Measurements from ENCODE around the gene ATP1B2. TPM values are rescaled to one million over a fixed set of nuclear protein-coding genes. Genes with fewer than 3 reads are reported as not detected.
A peak's percentile ranks its signal among the peaks of the same experiment; 100 is the strongest.

ATP1B2 gene
- total and polyA plus RNA-seq, 9 of the 15 experiments (the other 6 are each of a cell fraction or from before 2014, with no cell fraction given): 0.23 to 6.0 (median 0.99) TPM

DNA sequence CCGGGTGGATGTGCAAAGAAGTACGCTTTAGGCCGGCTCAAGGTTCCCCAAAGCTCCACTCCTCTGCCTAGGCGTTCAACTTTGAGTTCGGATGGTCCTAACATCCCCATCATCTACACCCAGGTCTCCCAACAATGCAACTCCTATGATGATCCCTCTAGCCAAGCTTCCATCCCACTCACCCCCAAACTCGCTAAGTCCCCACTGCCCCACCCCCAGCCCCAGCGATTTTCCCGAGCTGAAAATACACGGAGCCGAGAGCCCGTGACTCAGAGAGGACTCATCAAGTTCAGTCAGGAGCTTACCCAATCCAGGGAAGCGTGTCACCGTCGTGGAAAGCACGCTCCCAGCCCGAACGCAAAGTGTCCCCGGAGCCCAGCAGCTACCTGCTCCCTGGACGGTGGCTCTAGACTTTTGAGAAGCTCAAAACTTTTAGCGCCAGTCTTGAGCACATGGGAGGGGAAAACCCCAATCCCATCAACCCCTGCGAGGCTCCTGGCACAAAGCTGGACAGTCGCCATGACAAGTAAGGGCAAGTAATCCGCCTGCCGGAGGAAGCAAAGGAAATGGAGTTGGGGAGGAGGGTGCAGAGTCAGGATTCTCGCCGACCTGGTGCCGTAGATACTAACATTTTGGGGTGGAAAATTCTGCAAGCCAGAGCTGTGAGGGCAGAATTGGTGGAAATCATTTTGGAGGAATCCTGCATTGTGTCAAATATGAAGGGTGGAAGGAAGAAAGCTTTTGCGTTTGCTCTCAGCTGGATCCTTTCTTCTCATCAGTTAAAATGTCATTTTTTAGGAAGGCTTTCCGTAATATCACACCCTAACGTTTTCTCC is 36.6 kb downstream of the ATP1B2 start, which contains the start of gene TP53 (continued):
- TF ChIP-seq SP1 (CRISPR knock-in tag; IDR thresholded peaks at IDR 0.05) (peak; percentile 74; the same call in 1 of the 2 replicates), HES1 (IDR thresholded peaks at IDR 0.05; ENCODE audit: low read depth) (no peak), NKRF (IDR thresholded peaks at IDR 0.05; ENCODE audit: borderline replicate concordance) (peak; percentile 70), TRIM24 (IDR thresholded peaks at IDR 0.05) (no peak), CEBPB (tag; IDR thresholded peaks at IDR 0.05) (no peak), BRCA1 (IDR thresholded peaks at IDR 0.05) (no peak), BRCA1 (CRISPR knock-in tag; IDR thresholded peaks at IDR 0.05) (no peak), HDAC6 (IDR thresholded peaks at IDR 0.05; ENCODE audit: low read depth, low read length) (no peak), JUNB (CRISPR knock-in tag; conservative IDR thresholded peaks at IDR 0.05) (no peak), NUFIP1 (IDR thresholded peaks at IDR 0.05; ENCODE audit: partially characterized antibody) (no peak), RBM34 (IDR thresholded peaks at IDR 0.05; ENCODE audit: borderline replicate concordance, insufficient read depth, low read length) (no peak), SIN3A (IDR thresholded peaks at IDR 0.05; ENCODE audit: borderline replicate concordance in 2 of 2, control insufficient read depth in 1 of 2, low read depth in 2 of 2, low read length in 2 of 2) (peak; percentile 76 to 81; a peak in 2 of 4 replicates), NCOA6 (IDR thresholded peaks at IDR 0.05) (no peak), HNRNPUL1 (IDR thresholded peaks at IDR 0.05; ENCODE audit: low read length) (no peak), TEAD1 (CRISPR knock-in tag; IDR thresholded peaks at IDR 0.05) (no peak; a peak in 2 of 4 replicates), FOSL1 (tag; conservative IDR thresholded peaks at IDR 0.05) (peak; percentile 84)
- TF ChIP-seq, protein P1, sequence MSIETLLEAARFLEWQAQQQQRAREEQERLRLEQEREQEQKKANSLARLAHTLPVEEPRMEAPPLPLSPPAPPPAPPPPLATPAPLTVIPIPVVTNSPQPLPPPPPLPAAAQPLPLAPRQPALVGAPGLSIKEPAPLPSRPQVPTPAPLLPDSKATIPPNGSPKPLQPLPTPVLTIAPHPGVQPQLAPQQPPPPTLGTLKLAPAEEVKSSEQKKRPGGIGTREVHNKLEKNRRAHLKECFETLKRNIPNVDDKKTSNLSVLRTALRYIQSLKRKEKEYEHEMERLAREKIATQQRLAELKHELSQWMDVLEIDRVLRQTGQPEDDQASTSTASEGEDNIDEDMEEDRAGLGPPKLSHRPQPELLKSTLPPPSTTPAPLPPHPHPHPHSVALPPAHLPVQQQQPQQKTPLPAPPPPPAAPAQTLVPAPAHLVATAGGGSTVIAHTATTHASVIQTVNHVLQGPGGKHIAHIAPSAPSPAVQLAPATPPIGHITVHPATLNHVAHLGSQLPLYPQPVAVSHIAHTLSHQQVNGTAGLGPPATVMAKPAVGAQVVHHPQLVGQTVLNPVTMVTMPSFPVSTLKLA (conservative IDR thresholded peaks at IDR 0.05): peak; percentile 88 to 93
- TF ChIP-seq, protein P2, sequence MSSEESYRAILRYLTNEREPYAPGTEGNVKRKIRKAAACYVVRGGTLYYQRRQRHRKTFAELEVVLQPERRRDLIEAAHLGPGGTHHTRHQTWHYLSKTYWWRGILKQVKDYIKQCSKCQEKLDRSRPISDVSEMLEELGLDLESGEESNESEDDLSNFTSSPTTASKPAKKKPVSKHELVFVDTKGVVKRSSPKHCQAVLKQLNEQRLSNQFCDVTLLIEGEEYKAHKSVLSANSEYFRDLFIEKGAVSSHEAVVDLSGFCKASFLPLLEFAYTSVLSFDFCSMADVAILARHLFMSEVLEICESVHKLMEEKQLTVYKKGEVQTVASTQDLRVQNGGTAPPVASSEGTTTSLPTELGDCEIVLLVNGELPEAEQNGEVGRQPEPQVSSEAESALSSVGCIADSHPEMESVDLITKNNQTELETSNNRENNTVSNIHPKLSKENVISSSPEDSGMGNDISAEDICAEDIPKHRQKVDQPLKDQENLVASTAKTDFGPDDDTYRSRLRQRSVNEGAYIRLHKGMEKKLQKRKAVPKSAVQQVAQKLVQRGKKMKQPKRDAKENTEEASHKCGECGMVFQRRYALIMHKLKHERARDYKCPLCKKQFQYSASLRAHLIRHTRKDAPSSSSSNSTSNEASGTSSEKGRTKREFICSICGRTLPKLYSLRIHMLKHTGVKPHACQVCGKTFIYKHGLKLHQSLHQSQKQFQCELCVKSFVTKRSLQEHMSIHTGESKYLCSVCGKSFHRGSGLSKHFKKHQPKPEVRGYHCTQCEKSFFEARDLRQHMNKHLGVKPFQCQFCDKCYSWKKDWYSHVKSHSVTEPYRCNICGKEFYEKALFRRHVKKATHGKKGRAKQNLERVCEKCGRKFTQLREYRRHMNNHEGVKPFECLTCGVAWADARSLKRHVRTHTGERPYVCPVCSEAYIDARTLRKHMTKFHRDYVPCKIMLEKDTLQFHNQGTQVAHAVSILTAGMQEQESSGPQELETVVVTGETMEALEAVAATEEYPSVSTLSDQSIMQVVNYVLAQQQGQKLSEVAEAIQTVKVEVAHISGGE (CRISPR knock-in tag; IDR thresholded peaks at IDR 0.05): no peak
